T-helper 2 cell treated with Interferon-gamma antibody and Interleukin-4, amounts not matched to agents 100 ng/mL and 5 ng/mL, for 36 hours (primary cell): ENCODE data around the gene EEF2K. TPM values are rescaled to one million over a fixed set of nuclear protein-coding genes. Genes with fewer than 3 reads are reported as not detected.

ENCODE experiments used
- intact Hi-C: fragments of 100-400 bp; cut with micrococcal nuclease; formaldehyde crosslinking; loops from one replicate; pipeline ENCODE4 v1.15.1; 2023
- total RNA-seq: library from RNA; stranded (reverse); gene quantifications from 2 replicates; pipeline ENCODE4 v1.2.3, GENCODE V29; 2022

The EEF2K gene
- total RNA-seq, 1 donor from 2014 or later, result 31.2 TPM

DNA sequence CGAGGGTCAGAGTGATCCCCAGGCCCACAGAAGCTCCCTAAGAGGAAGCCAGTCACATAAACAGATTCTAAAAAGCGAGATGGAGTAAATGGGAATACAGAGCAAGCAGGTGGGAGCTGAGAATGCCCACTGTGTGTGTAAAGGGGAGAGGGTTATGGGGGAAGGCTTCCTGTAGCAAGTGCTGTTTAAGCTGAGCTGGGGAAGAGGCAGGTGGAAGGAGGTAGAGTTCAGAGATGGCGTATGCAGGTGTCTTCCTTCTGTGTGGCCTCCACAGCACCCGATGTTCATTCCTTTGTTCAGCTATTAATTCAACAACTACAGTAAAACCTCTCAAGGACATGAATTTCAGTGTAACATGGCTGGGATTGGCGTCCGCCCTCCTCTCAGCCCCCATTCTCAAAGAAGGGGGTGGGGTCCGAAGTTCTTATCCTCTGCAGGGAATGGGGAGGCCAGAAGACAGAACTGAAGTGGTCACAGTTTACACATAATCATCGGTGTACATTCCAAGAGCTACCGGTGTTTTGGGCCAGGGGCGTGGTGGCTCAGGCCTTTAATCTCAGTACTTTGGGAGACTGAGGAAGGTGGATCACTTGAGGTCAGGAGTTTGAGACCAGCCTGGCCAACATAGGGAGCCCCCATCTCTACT is 1.8 kb downstream of the EEF2K start:
- intact Hi-C loops, result loop anchor here (5.0 kb wide), 1 partner anchor 34 kb away; no protein-coding TSS in a partner anchor

DNA sequence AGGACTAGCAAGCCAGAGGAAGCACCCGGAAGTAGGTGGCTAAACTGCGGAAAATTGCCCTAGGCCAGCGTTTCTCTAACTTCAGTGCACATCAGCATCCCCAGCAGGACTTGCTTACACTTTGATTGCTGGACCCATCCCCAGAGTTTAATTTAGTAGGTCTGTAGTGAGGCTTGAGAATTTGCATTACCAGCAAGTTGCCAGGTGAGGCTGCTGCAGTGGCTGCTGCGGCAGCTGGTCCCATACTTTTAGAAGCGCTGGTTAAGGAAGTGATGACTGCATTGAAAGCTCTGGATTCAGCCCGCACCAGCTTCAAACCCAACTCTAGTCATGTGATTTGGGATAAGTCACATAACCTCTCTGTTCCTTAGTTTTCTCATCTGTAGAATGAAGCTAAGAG is 4.2 kb downstream of the EEF2K start:
- intact Hi-C loops, result no loop called here

DNA sequence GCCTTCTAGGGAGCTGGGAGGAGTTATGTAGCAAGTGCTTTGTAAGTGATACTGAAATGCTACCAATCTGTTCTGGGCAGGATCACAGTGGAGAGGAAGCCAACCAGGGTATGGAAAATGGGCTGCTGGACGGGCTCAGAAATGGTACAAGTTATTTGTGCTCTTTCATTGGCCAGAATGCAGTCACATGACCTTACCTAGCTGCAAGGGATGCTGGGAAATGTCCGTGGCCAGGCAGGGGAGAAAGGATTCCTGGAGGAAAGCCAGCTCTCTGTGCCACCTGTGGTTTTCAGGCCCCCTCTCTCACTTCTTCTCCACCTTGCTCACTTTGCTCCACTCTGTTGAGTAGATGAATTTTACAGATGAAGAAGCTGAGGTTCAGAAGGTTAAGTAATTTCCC is 4.8 kb downstream of the EEF2K start:
- intact Hi-C loops, result no loop called here

DNA sequence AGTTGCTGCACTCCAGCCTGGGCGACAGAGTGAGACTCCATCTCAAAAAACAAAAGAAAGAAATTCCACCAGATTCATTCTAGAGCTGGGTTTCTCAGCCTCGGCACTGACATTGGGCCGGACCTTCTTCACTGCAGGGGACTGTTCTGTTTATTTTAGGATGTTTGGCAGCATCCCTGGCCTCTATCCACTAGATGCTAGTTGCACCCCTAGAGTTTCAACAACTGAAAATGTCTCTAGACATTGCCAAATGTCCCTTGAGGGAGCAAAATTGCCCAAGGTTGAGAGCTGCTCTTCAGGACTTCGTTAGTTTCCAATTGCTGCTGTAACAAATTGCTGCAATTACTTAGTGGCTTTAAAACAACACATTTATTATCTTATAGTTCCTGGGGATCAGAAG is 7.2 kb downstream of the EEF2K start:
- intact Hi-C loops, result no loop called here

DNA sequence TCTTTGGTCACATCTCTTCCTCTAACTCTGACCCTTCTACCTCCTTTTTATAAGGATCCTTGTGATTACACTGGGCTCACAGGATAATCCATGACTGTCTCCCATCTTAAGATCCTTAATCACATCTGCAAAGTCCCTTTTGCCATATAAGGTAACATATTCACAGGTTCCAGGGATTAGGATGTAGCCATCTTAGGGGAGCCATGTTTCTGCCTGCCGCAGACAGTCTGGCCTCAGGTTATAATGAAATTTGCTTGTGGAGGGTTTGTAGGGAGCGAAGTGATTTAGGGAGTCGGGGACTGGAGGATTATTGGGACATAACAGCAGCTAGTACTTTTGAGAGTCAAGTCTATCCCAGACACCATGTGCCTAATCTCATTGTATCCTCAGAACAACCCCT is 7.7 kb downstream of the EEF2K start:
- intact Hi-C loops, result no loop called here

DNA sequence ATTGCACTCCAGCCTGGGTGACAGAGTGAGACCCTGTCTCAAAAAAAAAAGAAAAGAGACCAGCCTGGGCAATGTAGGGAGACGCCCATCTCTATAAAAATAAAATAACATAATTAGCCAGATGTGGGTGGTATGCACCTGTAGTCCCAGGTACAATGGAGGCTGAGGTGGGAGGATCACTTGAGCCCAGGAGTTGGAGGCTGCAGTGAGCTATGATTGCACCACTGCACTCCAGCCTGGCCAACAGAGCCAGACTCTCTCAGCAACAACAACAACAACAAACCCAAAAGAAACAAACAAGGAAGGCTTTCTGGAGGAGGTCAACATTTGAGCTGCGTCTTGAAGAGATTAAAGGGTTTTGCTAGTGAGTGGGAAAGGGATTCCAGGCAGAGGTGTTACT is 8.3 kb downstream of the EEF2K start:
- intact Hi-C loops, result no loop called here

DNA sequence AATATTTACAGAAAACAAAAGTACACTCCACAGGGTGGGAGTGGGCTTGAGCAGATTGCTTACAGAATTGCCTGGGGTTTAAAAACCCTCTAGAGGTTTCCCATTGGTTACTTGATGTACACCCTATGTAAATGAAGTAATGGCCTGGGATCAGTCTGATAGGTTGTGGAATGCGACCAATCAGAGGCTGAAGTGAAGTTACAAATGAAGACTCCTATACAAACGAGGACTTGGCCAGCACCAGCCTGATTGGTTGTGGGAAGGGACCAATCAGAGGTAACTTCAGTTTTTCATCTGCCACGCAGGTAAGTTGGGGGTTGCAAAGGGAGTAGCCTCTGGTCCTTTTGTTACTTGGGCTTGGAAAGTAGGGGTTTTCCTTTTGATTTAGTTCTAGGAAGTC is 8.8 kb downstream of the EEF2K start:
- intact Hi-C loops, result no loop called here

DNA sequence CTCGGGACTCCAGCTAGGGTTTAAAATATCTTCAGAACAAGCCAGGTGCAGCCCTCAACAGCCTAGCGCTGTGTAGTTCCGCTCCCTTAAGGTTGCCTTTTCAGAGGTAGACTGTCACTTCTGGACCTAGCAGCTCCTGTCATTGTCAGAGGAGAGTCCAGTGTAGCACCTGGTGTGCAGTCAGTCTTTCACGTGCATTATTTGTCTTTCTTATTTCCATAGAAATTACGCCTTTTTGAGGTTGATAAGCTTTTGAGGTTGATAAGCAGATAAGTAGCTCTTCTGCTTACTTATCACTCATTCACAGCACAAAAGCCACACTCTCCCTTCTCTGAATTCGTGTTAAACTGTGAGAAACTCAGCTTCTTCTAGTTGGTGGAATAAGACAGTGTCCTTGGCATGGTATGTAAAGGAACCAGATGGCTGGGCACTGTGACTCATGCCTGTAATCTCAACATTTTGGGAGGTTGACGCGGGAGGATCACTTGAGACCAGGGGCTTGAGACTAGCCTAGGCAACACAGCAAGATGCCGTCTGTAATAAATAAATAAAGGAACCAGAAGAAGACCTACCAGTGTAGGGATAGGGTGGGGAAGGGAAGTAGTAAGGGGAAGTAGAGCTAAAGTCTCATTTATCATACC is 10.2 kb downstream of the EEF2K start:
- intact Hi-C loops, result loop anchor here (1.0 kb wide), 1 partner anchor 25 kb away; no protein-coding TSS in a partner anchor

DNA sequence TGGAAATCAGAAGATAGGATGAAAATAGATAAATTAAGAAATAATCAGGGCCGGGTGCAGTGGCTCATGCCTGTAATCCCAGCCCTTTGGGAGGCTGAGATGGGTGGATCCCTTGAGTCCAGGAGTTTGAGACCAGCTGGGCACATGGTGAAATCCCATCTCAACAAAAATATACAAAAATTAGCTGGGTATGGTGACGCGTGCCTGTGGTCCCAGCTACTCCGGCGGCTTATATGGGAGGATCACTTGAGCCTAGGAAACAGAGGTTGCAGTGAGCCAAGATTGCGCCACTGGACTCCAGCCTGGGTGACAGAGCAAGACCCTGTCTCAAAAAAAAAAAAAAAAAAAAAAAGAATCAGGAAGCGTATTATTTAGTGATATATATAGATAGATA is 10.8 kb downstream of the EEF2K start:
- intact Hi-C loops, result loop anchor here (1.0 kb wide), 1 partner anchor 24 kb away; no protein-coding TSS in a partner anchor

DNA sequence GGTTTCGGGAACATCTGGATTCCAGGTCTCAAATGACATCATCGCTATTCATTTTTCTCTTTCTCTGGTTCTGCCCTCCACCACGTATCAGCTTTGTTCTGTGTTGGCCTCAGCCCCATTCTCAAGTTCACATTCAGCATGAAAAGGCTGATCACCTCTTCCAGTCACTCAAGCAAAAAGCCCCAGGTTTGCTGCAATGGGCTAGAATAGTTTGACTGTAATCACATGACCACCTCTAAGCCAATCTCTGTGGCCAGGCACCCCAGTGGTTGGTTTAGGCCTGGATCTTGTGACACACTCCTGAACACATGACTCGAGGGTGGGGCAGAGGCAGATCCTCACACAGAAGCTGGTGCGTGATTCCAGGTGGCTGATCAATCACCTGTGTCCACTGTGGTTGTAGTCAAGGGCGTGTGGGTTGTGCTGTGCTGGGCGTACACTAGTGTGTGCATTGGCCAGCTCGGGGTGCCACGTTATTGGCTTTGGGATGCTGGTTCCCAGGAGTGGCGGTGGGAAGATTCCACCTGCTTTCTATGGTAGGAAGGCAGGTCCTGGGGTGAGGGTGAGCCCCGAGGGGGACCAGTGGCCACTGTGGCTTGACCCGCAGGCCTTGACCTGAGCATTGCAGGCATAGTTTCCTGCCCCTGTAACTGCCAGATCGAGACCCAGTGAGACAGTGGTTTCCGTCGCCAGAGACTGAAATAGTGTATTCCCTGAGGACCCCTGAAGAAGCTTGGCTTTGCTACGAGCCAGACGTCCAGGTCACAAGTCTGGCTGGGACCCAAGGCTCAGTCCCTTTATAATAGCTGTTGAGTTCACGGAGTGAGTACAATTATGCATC is 12.0 kb downstream of the EEF2K start:
- intact Hi-C loops, result no loop called here

DNA sequence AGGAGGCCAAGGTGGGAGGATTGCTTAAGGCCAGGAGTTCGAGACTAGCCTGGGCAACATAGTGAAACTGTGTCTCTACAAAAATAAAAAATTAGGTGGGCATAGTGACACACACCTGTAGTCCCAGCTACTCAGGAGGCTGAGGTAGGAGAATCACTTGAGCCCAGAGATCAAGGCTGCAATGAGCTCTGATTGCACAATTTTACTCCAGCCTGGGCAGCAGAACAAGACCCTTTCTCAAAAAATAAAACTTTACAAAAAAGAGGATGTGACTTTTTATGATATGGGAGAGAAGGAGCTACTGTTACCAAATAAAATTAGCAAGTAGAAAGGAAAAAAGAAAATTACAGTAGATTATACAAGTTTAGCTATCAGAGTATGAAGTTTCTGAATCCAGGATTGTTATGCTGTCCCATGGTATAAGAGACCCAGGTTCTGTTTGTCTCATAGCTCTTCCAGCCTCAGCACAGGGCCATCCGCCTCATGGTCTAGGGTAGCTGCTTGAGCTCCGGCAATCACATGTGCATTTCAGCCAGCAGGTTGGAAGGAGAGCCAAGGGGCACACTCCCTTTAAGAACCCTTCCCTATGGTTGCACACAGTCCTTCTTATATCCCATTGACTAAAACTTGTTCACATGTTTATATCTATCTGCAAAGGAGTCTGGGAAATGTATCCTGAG is 13.5 kb downstream of the EEF2K start:
- intact Hi-C loops, result no loop called here

DNA sequence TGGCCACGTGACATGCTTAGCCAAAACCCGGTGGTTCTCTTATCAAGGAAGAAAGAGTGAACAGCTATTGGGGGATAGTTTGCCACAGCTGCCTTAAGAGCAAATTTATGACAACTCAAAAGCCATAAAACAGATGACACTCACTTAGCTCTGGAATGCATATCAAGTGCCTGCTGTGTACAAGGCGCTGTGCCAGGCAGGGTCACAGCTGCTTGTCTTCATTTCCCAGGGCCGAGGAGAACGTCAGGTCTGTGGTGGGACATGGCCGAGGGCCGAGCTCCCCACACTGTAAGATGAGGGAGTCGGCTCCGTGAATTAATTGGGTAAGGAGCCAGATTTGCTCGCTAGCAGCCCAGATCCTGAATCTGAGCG is 14.0 kb downstream of the EEF2K start:
- intact Hi-C loops, result no loop called here

DNA sequence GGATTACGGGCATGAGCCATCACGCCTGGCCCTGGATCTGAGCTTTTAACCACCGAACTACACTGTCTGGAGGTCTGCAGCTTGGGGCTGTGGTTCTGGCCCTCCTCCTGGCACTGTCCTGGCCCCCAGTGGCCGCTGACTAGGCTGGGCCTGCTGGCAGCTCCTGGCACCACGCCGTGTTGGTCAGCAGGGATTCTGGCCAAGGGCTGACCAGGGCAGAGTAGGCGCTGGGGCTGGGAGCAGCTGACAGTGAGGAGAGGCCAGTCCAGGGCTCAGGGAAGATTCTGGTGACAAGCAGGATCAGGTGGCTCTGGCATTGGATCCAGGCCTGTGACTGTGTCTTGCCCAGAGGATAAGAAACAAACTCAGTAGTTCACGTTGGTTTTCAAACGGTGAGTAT is 14.6 kb downstream of the EEF2K start:
- intact Hi-C loops, result no loop called here

DNA sequence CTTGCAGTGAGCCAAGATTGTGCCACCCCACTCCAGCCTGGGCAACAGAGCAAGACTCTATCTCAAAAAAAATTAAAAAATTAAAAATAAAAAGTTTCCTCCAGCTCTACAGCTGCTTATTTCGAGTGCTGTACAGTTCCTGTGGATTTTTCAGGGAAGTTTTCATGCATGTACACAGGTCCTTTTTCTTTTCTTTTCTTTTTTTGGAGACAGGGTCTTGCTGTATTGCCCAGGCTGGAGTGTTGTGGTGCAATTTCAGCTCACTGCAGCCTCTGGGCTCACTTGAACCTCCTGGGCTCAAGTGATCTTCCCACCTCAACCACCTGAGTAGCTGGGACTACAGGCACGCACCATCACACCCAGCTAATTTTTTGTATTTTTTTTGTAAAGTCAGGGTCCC is 15.9 kb downstream of the EEF2K start:
- intact Hi-C loops, result no loop called here

DNA sequence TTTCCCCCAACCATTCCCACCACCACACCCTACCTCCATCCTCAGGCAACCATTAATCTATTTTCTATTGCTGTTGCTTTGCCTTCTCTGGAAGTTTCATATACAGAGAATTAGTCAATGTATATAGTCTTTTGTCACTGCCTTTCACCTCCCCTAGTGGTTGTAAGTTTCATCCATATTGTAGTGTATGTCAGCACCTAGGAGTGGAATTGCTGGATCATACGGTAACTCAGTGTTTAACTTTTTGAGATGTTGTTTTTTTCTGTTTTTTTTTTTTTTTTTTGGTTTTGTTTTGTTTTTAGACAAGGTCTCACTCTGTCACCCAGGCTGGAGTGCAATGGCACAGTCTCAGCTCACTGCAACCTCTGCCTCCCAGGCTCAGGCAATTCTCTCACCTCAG is 16.9 kb downstream of the EEF2K start:
- intact Hi-C loops, result no loop called here

DNA sequence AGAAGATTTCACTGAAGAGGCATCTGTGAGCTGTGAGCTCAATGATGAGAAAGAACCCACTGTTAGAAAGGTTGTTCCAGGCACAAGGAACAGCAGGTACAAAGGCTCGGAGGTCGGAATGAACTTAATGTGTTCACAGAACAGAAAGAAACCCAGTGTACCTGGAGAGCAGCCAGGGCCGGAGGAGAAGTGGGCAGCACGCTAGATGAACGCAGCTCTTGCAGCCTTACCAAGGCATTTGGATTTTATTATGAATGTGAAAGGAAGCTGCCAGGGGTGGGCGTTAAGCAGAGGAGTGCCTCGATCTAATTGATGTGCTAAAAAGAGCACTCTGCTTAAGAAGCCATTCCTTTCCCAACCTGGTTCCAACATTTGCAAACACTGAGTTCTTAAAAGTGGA is 19.0 kb downstream of the EEF2K start:
- intact Hi-C loops, result no loop called here

DNA sequence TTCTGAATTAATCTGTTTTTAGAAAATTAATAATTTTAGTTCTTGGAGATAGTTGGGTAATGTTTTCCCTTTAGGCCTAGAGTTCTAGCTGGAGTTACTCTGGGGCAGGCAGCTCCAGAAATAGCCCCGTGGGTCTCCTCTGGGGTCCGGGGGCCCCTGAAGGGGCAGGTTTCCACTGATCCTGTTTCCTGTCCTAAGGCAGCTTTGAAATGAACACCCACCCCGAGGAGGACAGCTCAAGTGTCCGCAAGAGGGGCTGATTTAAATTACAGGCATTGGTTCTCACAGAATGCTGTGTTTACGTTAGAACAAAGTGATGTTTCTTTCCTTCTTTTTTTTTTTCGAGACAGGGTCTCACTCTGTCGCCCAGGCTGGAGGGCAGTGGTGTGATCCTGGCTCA is 23.8 kb downstream of the EEF2K start:
- intact Hi-C loops, result no loop called here

DNA sequence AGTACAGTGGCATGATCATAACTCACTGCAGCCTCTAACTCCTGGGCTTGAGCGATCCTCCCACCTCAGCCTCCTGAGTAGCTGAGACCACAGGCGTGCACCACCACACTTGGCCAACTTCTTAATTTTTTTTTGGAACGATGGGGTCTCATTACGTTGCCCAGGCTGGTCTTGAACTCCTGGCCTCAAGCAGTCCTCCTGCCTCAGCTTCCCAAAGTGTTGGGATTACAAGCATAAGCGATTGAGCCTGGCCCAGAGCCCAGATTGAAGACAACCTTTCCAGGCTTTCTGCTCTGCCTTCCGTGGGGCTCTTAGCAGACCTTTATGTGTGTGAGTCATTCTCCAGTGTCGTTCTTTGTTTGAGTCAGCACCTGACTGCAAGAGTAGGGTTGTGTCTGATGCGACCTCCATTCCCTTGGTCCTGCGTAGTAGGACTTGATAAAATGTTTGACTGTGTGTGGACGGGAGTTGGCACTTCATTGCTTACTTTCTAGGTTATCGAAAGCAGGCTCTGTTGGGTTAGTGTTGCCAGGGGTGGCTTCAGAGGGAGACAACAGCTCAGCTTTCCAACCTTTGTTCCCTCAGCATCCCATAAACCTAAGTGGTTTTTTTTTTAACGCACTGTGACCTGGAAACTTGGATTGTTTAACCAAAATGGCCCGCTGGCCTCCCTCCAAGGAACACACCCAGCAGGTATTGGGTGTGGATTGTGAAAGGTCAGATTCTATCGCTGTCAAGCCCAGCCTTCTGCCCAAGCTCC is 26.4 kb downstream of the EEF2K start:
- intact Hi-C loops, result no loop called here

DNA sequence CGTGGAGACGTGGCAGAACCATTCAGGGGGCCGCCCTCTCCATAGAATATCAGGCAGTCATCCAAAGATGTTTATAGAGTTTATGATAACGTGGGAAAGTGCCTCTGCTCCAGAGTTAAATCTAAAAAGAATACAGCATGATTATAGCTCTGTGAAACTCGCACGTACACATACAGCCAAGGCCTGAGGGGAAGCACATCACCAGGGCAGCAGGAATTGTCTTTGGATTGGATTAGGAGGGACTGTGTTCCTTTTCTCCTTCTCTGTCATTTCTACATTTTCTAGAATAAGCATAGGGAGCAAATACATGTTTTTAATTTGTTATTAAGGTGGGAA is 26.9 kb downstream of the EEF2K start:
- intact Hi-C loops, result no loop called here

DNA sequence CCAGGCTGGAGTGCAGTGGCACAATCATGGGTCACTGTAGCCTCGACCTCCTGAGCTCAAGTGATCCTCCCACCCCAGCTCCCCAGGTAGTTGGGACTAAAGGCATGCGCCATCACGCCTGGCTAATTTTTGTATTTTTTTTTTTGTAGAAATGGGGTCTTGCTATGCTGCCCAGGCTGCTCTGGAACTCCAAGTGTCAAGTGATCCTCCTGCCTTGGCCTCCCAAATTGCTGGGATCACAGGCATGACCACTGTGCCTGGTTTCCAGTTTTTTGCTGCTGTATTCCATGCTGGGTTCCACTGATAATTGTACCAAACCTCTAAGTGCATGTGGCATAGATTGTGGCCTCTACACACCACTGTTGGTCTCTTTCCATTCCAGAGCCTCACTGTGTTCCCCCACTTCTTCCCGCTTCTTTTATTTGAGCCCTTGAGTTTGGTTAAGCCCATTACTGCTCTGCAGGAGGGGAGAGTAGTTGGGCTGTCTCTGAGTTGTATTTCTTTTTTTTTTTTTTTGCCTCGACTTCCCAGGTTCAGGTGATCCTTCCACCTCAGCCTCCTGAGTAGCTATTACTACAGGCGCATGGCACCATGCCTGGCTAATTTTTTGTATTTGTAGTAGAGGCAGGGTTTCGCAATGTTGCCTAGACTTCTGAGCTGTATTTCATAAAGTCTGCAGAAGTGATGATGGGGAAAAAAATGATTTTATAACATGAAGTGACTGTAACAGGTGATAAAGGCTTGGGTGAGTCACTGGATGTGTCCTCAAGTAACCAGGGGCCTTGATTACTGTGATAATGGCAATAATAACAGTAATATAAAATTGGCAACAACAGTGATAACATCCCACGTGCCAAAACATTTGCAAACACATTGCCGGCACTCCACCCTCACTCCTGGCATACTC is 30.0 kb downstream of the EEF2K start:
- intact Hi-C loops, result no loop called here
